Colonic mucosa (tissue), 4 donors: ENCODE results near the gene SNCAIP. TPM values are rescaled to one million over a fixed set of nuclear protein-coding genes. Genes with fewer than 3 reads are reported as not detected.

Experiments used
- DNase-seq: peaks from one replicate; pipeline ENCODE4 v3.0.0-alpha.2; 2020
- H3K27ac ChIP-seq: fragments of 200-600 bp; one replicate; pipeline ENCODE4 v1.8.0; 2021
- H3K27me3 ChIP-seq: fragments of 200-600 bp; one replicate; pipeline ENCODE4 v1.8.0; 2021
- H3K36me3 ChIP-seq: fragments of 200-600 bp; one replicate; pipeline ENCODE4 v1.8.0; 2021
- H3K4me1 ChIP-seq: fragments of 200-600 bp; one replicate; pipeline ENCODE4 v1.8.0; 2021; ENCODE audit warnings: mild to moderate bottlenecking
- H3K4me3 ChIP-seq: fragments of 200-600 bp; one replicate; pipeline ENCODE4 v1.8.0; 2021
- H3K9ac ChIP-seq, 2 donors: one replicate each; pipeline ENCODE4 v1.7.0; 2013; ENCODE audit warnings: control low read depth in 2 of 2, low read depth in 2 of 2, low read length in 2 of 2
- H3K9me3 ChIP-seq: fragments of 200-600 bp; one replicate; pipeline ENCODE4 v1.8.0; 2021
- CTCF ChIP-seq: fragments of 200-600 bp; IDR thresholded peaks from one replicate; pipeline ENCODE4 v1.8.0; 2022; ENCODE audit warnings: antibody characterized with exemption, mild to moderate bottlenecking
- intact Hi-C: fragments of 100-400 bp; cut with DNase I; formaldehyde crosslinking; loops from one replicate; pipeline ENCODE4 v1.14.1; 2022
- total RNA-seq, 2 donors: library from RNA; stranded (reverse); fragmentation: NEBNext Ultra II Directional in 1 of 2; extraction: Animal tissue kit (Norgen Biotek cat#: 25700) in 1 of 2; gene quantifications; one replicate each; pipeline ENCODE4 v1.2.1, GENCODE V29; 2021
- donor health status: healthy.
- donor health status: DM: no; HTN: no; CAD: no.
- donor health status: DM: no; HTN: no; CAD: no.

The SNCAIP gene
- total RNA-seq, 2 donors from 2014 or later: 0.84 to 1.3 TPM

DNA sequence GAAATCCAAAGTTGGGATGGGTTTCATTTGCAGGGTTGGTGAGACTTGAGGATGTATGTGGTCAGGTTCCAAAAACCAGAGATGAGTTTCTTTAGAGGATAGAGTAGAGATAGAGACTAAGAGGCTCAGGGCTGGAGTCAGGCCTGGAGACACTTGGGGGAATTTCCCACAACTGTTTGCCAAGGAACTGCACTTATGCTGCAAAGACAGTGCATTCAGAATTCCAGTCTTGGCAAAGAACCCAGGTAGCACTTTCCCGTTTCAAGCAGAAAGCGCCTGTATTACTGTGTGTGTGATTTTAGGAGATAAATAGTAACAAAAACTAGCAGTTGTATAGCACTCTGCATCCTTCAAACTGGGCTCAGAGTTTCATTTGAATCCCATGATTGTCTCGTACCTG is 55.4 kb downstream of the SNCAIP start:
- TF ChIP-seq CTCF: no peak
- Histone ChIP-seq H3K27me3 (no peaks in the 10 kb centered on the region), H3K9ac (no peak overlapping the region), H3K27ac (no peak overlapping the region), H3K4me3 (no peak overlapping the region), H3K9me3 (no peaks in the 10 kb centered on the region), H3K4me1 (no peaks in the 10 kb centered on the region), H3K36me3 (no peaks in the 10 kb centered on the region)
- intact Hi-C loops: no loop called here
- DNase-seq: no peak

- Histone ChIP-seq H3K4me3 (no peak overlapping the region), H3K9me3 (no peaks in the 10 kb centered on the region), H3K36me3 (no peaks in the 10 kb centered on the region), H3K27me3 (no peaks in the 10 kb centered on the region), H3K4me1 (no peaks in the 10 kb centered on the region), H3K9ac (no peak overlapping the region), H3K27ac (no peak overlapping the region)
- no peak for TF ChIP-seq CTCF
- DNase-seq: no peak
- intact Hi-C loops: no loop called here
Observed at GRCh38 chr5:122368510-122369251, 56.6 kb downstream of the SNCAIP start.

GRCh38 chr5:122369253-122369815 is 57.3 kb downstream of the SNCAIP start:
- DNase-seq: no peak
- Histone ChIP-seq H3K9me3 (no peaks in the 10 kb centered on the region), H3K4me1 (no peaks in the 10 kb centered on the region), H3K4me3 (no peak overlapping the region), H3K9ac (no peak overlapping the region), H3K27me3 (no peaks in the 10 kb centered on the region), H3K36me3 (no peaks in the 10 kb centered on the region), H3K27ac (no peak overlapping the region)
- no peak for TF ChIP-seq CTCF
- intact Hi-C loops: no loop called here

DNA sequence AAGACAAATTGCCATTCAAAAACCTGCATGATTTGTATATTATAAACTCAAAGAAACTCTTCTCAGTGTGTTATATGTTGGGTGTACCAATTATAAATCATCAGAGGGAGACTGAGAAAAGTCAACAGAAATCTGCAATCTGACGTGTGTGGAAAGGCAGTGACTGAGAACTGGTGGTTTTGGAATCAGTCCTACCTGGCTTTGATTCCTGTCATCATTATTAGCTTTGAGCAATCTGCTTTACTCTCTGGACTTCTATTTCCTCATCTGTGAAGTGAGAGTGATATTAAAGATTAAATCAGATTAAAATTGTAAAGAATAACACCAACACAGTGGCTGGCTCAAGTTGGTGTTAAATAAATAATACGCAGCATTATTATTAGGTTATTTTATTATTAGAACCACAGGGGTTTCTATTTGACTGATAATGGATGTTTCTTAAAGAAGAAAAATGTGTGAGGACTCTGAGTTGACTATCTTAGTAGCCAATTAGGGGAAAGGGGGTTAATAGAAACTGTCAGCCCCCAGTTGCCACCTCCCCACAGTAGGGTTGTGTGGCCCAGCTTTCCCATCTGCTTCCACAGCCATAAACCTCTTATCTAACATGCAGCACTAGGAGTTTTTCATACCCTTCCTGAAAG is 59.6 kb downstream of the SNCAIP start:
- no peak for DNase-seq
- no peak for TF ChIP-seq CTCF
- intact Hi-C loops: no loop called here
- Histone ChIP-seq H3K27me3 (no peaks in the 10 kb centered on the region), H3K9me3 (no peaks in the 10 kb centered on the region), H3K4me1 (no peaks in the 10 kb centered on the region), H3K9ac (no peak overlapping the region), H3K36me3 (no peaks in the 10 kb centered on the region), H3K27ac (no peak overlapping the region), H3K4me3 (no peak overlapping the region)

- H3K4me3 ChIP-seq: no peak overlapping the region
- no peak for TF ChIP-seq CTCF
- H3K9ac ChIP-seq: no peak overlapping the region
- no peaks in the 10 kb centered on the region for H3K27me3 ChIP-seq
- intact Hi-C loops: no loop called here
- DNase-seq: no peak
- no peak overlapping the region for H3K27ac ChIP-seq
- H3K4me1 ChIP-seq: no peaks in the 10 kb centered on the region
- no peaks in the 10 kb centered on the region for H3K36me3 ChIP-seq
- no peaks in the 10 kb centered on the region for H3K9me3 ChIP-seq
Observed at GRCh38 chr5:122374110-122374509, 62.1 kb downstream of the SNCAIP start.
